ENCODE measurements around the gene ANKRD11.

The ANKRD11 gene

GRCh38 chr16:89506791-89507191, 16.4 kb upstream of the ANKRD11 start:
- no peak for DNase-seq (ENCODE audit: low read depth in 2 of 2)

- DNase-seq (ENCODE audit: low read depth in 2 of 2) = no peak
Measured at GRCh38 chr16:89506113-89506504, 15.7 kb upstream of the ANKRD11 start.

- peak; percentile 72 to 77 for DNase-seq (ENCODE audit: low read depth in 2 of 2)
Measured at GRCh38 chr16:89505204-89506112, 15.1 kb upstream of the ANKRD11 start.

- DNase-seq (ENCODE audit: low read depth in 2 of 2) = no peak
Measured at GRCh38 chr16:89504091-89504490, 13.7 kb upstream of the ANKRD11 start.

GRCh38 chr16:89502081-89502843, 11.9 kb upstream of the ANKRD11 start:
- no peak for DNase-seq (ENCODE audit: low read depth in 2 of 2)

- no peak for DNase-seq (ENCODE audit: low read depth in 2 of 2)
Measured at GRCh38 chr16:89499767-89500166, 9.4 kb upstream of the ANKRD11 start.

GRCh38 chr16:89498839-89499238, 8.5 kb upstream of the ANKRD11 start:
- DNase-seq (ENCODE audit: low read depth in 2 of 2) = no peak

GRCh38 chr16:89495121-89495520, 4.8 kb upstream of the ANKRD11 start:
- no peak for DNase-seq (ENCODE audit: low read depth in 2 of 2)

GRCh38 chr16:89493776-89494175, 3.4 kb upstream of the ANKRD11 start:
- DNase-seq (ENCODE audit: low read depth in 2 of 2) = no peak

GRCh38 chr16:89491974-89492687, 1.8 kb upstream of the ANKRD11 start:
- DNase-seq (ENCODE audit: low read depth in 2 of 2) = no peak

- no peak for DNase-seq (ENCODE audit: low read depth in 2 of 2)
Measured at GRCh38 chr16:89491238-89491869, 993 bp upstream of the ANKRD11 start.

GRCh38 chr16:89489898-89490438, 393 bp downstream of the ANKRD11 start:
- DNase-seq (ENCODE audit: low read depth in 2 of 2) = no peak

- DNase-seq (ENCODE audit: low read depth in 2 of 2) = peak; percentile 51 to 60
Measured at GRCh38 chr16:89489040-89489897, 1.1 kb downstream of the ANKRD11 start.

- DNase-seq (ENCODE audit: low read depth in 2 of 2) = no peak
Measured at GRCh38 chr16:89485701-89486246, 4.6 kb downstream of the ANKRD11 start.

- DNase-seq (ENCODE audit: low read depth in 2 of 2) = no peak
Measured at GRCh38 chr16:89484923-89485679, 5.3 kb downstream of the ANKRD11 start.

GRCh38 chr16:89484041-89484501, 6.3 kb downstream of the ANKRD11 start:
- no peak for DNase-seq (ENCODE audit: low read depth in 2 of 2)

GRCh38 chr16:89482817-89483205, 7.5 kb downstream of the ANKRD11 start:
- DNase-seq (ENCODE audit: low read depth in 2 of 2) = no peak

GRCh38 chr16:89482150-89482816, 8.1 kb downstream of the ANKRD11 start:
- no peak for DNase-seq (ENCODE audit: low read depth in 2 of 2)

Measured in stimulated activated CD8-positive, alpha-beta memory T cell treated with anti-CD3 and anti-CD28 coated beads, Interleukin-7, amount 100 ng/mL, for 1 hour (primary cell).